ENCODE data around the gene SYNGR1. TPM values are rescaled to one million over a fixed set of nuclear protein-coding genes. Genes with fewer than 3 reads are reported as not detected.

The SYNGR1 gene
- total RNA-seq, 1 donor from 2014 or later: 2.2 TPM

DNA sequence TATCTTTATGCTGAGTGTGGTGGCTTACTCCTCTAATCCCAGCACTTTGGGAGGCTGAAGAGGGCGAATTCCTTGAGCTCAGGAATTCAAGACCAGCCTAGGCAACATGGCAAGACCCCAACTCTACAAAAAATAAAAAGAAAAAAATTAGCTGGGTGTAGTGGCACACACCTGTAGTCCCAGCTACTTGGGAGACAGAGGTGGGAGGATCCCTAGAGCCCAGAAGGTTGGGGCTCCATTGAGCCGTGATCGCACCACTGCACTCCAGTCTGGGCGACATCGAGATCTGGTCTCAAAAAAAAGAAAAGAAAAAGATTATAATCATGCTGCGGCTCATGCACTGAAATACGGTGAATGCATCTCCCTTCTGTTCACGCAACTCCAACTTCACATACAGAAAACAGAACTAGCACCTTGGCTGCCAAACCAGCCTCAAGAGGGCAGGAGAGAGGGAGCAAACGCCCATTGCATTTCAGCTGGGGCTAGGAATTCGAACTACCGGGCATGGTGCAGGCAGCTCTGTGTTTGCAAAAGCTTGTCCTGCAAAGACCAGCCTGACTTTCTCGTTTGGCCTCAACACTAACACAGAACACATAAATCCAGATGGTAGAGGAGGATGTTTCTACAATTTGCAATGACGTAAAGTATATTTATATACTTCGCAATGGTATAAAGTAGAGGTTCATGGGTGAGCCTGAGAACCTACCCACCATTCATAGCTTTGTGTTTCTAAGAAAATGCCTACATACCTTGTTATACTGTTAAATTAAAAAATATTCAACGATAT lies 6.3 kb upstream of the SYNGR1 start:
- no peak overlapping the region for H3K4me3 ChIP-seq
- H3K36me3 ChIP-seq: no peaks in the 10 kb centered on the region
- intact Hi-C loops (cut with DNase I): no loop called here
- H3K9me3 ChIP-seq: no peaks in the 10 kb centered on the region
- H3K27me3 ChIP-seq: no peaks in the 10 kb centered on the region
- H3K27ac ChIP-seq: no peak overlapping the region
- no peaks in the 10 kb centered on the region for H3K4me1 ChIP-seq
- peak in 1 of 2 donors; percentile 72 for DNase-seq (ENCODE audit: low spot score in 2 of 2)
- TF ChIP-seq, protein P1, sequence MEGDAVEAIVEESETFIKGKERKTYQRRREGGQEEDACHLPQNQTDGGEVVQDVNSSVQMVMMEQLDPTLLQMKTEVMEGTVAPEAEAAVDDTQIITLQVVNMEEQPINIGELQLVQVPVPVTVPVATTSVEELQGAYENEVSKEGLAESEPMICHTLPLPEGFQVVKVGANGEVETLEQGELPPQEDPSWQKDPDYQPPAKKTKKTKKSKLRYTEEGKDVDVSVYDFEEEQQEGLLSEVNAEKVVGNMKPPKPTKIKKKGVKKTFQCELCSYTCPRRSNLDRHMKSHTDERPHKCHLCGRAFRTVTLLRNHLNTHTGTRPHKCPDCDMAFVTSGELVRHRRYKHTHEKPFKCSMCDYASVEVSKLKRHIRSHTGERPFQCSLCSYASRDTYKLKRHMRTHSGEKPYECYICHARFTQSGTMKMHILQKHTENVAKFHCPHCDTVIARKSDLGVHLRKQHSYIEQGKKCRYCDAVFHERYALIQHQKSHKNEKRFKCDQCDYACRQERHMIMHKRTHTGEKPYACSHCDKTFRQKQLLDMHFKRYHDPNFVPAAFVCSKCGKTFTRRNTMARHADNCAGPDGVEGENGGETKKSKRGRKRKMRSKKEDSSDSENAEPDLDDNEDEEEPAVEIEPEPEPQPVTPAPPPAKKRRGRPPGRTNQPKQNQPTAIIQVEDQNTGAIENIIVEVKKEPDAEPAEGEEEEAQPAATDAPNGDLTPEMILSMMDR (IDR thresholded peaks at IDR 0.05): peak; percentile 34 to 67 (median 41)

DNA sequence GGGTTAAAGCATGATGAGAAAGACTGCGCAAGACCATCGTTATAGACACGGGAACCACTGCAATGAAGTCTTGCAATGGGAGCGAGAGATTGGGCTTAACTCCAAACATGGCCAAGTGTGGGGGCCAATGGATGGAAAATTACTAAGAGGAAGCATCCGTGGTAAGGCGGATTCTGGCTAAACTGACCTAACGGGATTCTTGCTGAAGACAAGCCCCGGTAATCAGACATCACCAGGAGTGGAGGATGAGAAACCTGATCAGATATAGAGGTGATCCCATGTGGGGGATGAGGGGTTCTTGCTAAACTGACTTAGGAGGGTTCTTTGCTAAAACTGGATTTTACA lies 5.8 kb upstream of the SYNGR1 start:
- peaks cover 0 to 2% of the 10 kb centered on the region in 2 donors for H3K4me1 ChIP-seq
- no peak overlapping the region for H3K27ac ChIP-seq
- TF ChIP-seq, protein P1 (IDR thresholded peaks at IDR 0.05): no peak
- H3K36me3 ChIP-seq: no peaks in the 10 kb centered on the region
- intact Hi-C loops (cut with DNase I): no loop called here
- no peak overlapping the region for H3K4me3 ChIP-seq
- no peaks in the 10 kb centered on the region for H3K9me3 ChIP-seq
- no peaks in the 10 kb centered on the region for H3K27me3 ChIP-seq
- no peak for DNase-seq (ENCODE audit: low spot score in 2 of 2)

DNA sequence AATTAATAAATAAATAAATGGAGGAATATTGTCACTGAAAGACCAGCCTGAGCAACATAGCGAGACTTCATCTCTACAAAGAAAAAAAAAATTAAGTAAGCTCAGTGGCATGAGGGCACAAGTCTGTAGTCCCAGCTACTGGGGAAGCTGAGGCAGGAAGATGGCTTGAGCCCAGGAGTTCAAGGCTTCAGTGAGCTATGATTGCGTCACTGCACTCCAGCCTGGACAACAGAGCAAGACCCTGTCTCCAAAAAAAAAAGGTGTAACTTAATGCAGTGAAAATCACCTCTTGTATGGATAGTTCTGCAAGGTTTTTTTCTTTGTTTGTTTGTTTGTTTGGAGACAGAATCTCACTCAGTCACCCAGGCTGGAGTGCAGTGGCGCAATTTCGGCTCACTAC lies 4.6 kb upstream of the SYNGR1 start:
- Histone ChIP-seq H3K27ac (no peak overlapping the region), H3K4me3 (no peak overlapping the region), H3K9me3 (no peaks in the 10 kb centered on the region), H3K4me1 (peaks cover 0 to 2% of the 10 kb centered on the region in 2 donors), H3K27me3 (no peaks in the 10 kb centered on the region), H3K36me3 (no peaks in the 10 kb centered on the region)
- TF ChIP-seq, protein P1 (IDR thresholded peaks at IDR 0.05): no peak
- intact Hi-C loops (cut with DNase I): no loop called here
- DNase-seq (ENCODE audit: low spot score in 2 of 2): no peak

DNA sequence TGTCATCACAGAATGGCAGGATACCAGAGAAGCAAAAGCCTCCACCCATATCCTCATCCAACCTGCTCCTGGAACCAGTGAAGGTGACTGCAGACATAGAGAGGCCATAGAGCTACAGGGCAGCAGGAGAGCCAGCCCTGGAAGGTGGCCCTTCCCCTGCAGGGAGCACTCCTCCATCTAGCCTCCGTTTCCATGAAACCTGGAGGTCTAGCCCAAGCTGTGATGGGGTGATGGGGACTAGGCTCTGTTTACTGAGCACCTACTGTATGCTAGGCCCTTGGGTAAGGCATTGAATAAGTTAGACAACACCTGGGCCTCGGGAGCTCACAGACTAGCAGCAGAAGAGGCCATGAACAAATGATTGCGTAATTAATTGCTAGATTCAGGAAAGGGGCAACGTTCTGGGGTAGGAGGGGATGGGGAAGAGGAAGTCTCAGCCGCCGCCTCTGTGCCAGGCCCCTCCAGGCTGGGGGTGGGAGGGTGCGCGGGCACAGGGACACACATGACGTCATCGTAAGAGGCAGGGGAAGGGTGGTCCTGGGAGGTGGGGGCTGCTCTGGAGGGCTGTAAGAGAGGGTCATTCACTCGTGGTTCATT lies 784 bp upstream of the SYNGR1 start:
- peaks cover 0 to 2% of the 10 kb centered on the region in 2 donors for H3K4me1 ChIP-seq
- DNase-seq (ENCODE audit: low spot score in 2 of 2): no peak
- H3K4me3 ChIP-seq: peak overlapping the region; percentile 51 to 96
- H3K27ac ChIP-seq: no peak overlapping the region
- TF ChIP-seq, protein P1 (IDR thresholded peaks at IDR 0.05): no peak
- intact Hi-C loops (cut with DNase I): no loop called here
- no peaks in the 10 kb centered on the region for H3K36me3 ChIP-seq
- no peaks in the 10 kb centered on the region for H3K9me3 ChIP-seq
- no peaks in the 10 kb centered on the region for H3K27me3 ChIP-seq

DNA sequence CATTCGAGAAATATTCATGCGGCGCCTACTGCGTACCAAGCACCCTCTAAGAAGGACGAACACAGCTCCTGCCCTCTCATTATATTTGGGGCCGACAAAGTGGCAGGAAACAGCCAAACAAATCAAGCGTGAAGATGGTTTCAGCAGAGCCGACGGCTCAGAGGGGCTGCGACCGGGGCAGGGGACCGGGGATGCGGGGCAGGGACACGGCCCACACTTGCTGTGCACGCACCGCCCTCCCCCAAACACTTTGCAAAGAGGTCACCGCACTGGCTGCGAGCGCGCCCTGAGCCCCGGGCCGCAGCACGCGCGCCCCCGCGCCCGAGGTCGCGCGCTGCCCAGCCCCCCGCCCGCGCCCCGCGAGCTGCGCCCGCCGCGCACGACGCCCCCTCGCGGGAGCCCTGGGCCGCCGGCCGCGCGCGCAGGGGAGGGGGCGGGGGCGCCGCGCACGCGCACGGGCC lies 255 bp upstream of the SYNGR1 start:
- H3K9me3 ChIP-seq: no peaks in the 10 kb centered on the region
- DNase-seq (ENCODE audit: low spot score in 2 of 2): no peak
- intact Hi-C loops (cut with DNase I): no loop called here
- TF ChIP-seq, protein P1 (IDR thresholded peaks at IDR 0.05): no peak
- H3K36me3 ChIP-seq: no peaks in the 10 kb centered on the region
- H3K4me3 ChIP-seq: peak overlapping the region; percentile 72 to 96
- H3K4me1 ChIP-seq: peaks cover 0 to 2% of the 10 kb centered on the region in 2 donors
- H3K27me3 ChIP-seq: no peaks in the 10 kb centered on the region
- H3K27ac ChIP-seq: no peak overlapping the region

Measured in ascending aorta (tissue), 2 donors.